GM19438 (cell line): Measurements from ENCODE around the gene RNF13.
"Not testable (repeated sequence)": the region's sequence is repeated elsewhere in the genome, so short reads cannot be mapped to it uniquely, and the experiment has no call there.

Experiments used
- ATAC-seq: cut with Tn5 transposase; IDR thresholded peaks from one replicate; pipeline ENCODE4 v1.9.1; 2021; ENCODE audit warnings: low read depth; ENCODE audit not compliant: unreplicated experiment

The RNF13 gene

DNA sequence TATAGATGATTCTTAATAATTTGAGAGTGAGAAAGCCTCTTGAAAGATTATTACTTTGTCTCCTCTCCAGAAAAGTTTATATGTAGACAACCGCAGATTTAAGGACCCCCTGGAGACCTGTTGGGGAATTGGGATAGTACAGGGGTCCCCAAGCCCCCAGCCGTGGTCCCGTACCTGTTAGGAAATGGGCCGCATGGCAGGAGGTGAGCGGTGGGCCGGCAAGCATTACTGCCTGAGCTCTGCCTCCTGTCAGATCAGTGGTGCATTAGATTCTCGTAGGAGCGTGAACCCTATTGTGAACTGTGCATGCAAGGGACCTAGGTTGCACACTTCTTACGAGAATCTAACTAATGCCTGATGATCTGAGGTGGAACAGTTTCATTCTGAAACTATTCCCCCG is 79.4 kb downstream of the RNF13 start:
- no peak for ATAC-seq

- ATAC-seq = no peak
Measured at GRCh38 chr3:149894205-149894604, 81.2 kb downstream of the RNF13 start.

DNA sequence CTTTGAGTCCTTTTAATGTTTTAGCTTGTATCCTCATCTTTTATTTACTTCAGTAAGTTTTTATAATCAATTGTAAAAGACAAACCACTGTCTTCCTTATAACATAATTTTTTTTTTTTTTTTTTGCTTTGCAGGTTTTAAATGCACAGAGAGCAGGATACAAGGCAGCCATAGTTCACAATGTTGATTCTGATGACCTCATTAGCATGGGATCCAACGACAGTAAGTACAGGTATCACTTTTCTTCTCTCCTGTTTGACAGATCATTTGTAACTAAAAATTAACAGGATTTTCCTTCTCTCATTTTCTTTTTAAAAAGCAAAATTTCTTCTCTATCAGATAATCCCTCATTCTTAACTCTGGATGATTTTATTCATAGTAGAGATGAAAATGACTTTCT is 82.3 kb downstream of the RNF13 start:
- ATAC-seq = no peak

- ATAC-seq = no peak
Measured at GRCh38 chr3:149895769-149896168, 82.8 kb downstream of the RNF13 start.

GRCh38 chr3:149898771-149899170 is 85.8 kb downstream of the RNF13 start:
- no peak for ATAC-seq

GRCh38 chr3:149900322-149900721 is 87.3 kb downstream of the RNF13 start:
- no peak for ATAC-seq

GRCh38 chr3:149901770-149902169 is 88.8 kb downstream of the RNF13 start:
- no peak for ATAC-seq

- ATAC-seq = no peak
Measured at GRCh38 chr3:149902498-149903139, 89.6 kb downstream of the RNF13 start.

GRCh38 chr3:149906036-149906435 is 93.0 kb downstream of the RNF13 start:
- no peak for ATAC-seq

DNA sequence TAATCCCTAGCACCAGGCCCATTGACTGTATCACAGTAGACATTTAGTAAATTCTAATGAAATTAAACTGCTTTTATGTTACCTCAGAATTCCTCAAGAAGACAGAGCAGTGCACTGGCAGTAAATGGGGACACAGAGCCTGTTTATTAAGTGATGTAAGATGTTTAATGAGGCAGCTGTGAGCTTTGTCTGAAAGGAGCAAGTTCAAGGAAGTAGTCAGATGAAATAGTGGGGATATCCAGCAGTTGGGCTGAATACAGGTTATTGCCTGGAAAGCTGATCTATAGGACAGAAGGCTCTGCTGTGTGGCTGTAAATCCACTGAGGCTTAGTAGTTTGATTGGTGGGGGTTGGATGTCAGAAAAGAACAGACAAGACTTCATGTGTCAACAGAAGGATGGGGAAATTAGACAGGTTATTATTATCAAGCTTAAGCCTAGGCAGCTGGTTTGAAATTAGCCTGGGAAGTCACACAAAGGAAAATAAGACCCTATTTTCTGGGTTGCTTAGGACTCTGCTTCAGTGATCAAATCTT is 95.5 kb downstream of the RNF13 start:
- ATAC-seq = no peak

- no peak for ATAC-seq
Measured at GRCh38 chr3:149909923-149910322, 96.9 kb downstream of the RNF13 start.

DNA sequence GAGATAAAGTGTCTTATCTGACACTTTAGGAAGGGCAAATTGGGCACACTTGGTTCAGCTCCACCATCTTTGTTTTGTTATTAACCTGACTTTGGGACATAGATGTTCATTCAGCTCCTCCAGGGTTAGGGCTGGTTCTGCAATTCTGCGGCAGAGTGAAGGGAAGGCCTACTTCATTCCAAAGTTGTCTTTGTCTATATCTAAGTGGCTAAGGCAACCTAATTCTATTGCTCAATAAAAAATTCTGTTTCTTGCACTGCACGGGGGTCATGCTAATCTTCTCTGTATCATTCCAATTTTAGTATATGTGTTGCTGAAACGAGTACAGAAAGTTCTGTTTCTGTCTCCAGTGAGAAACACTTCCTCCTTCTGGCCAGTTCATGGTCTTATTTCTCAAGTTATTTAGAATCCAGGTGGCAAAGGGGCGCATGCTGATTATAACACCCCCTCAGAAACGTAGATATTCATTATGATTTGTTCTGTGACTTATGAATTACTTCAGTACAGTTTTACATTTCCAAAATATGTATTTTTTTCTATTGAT is 104.2 kb downstream of the RNF13 start:
- no peak for ATAC-seq

DNA sequence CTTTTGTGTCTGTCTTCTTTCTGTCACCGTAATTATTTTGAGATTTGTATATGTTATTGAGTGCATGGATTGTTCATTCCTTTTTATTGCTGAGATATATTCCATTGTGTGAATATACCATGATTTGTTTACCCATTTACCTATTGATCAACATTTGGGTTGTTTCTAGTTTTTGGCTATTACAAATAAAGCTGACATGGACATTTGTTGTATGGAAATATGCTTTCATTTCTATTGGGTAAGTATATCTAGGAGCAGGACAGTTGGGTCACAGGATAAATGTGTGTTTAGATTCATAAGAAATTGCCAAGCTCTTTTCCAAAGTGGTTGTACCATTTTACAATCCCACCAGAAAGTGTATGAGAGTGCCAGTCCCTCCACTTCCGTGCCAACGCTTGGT is 106.5 kb downstream of the RNF13 start:
- ATAC-seq = no peak

DNA sequence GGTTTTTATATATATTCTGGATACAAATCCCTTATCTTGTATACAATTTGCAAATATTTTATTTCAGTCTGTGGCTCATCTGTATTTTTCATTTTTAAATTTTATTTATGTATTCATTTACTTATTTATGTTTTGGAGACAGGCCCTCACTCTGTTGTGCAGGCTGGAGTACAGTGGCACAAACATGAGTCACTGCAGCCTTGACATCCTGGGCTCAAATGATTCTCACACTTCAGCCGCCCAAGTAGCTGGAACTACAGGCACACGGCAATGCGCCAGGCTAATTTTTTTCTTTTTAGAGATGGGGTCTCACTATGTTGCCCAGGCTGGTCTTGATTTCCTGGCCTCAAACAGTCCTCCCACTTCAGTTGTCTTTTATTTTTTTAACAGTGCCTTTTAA is 107.1 kb downstream of the RNF13 start:
- ATAC-seq = no peak

DNA sequence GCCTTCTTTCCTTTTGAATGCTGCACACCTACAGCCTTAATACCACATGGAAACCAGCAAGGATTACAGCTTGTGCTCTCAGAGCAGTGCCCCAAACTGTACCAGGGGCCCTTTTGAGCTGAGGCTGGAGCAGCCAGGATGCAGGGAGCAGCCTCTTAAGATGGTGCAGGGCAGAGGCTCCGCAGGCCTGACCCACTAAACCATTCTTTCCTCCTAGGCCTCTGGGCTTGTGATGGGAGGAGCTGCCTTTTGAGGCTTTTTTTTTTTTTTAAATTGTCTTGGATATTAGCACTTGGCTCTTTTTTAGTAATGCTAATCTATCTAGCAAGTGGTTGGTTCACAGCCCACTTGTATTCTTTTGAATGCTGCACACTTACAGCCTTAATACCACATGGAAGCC is 120.0 kb downstream of the RNF13 start:
- no peak for ATAC-seq

DNA sequence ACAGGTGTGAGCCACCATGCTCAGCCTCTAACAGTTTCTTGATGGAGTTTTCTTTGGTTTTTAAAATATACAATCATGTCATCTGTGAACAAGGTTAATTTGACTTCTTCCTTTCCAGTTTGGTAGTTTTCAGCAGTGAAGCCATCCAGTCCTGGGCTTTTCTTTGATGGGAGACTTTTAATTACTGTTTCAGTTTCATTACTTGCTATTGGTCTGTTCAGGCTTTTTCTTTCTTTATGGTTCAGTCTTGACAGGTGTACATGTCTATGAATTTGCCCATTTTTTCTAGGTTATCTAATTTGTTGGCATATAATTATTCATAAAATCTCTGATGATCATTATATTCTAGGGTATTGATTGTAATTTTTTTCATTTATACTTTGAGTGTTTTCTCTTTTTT is 120.8 kb downstream of the RNF13 start:
- no peak for ATAC-seq

DNA sequence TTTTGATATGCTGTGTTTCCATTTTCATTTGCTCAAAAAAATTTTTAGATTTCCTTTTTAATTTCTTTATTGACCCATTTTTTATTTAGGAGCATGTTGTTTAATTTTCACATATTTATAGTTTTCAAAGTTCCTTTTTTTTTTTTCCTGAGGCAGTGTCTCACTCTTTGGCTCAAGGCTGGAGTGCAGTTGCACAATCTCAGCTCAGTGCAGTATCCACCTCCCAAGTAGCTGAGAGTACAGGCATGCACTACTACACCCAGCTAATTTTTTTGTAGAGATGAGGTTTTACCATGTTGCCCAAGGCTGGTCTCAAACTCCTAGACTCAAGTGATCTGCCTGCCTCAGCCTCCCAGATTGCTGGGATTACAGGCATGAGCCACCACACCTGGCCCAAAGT is 121.5 kb downstream of the RNF13 start:
- no peak for ATAC-seq

GRCh38 chr3:149936812-149937230 is 123.8 kb downstream of the RNF13 start:
- ATAC-seq = peak; percentile 87

GRCh38 chr3:149938392-149939055 is 125.5 kb downstream of the RNF13 start:
- ATAC-seq = not testable (repeated sequence)

- no peak for ATAC-seq
Measured at GRCh38 chr3:149941186-149941585, 128.2 kb downstream of the RNF13 start.

DNA sequence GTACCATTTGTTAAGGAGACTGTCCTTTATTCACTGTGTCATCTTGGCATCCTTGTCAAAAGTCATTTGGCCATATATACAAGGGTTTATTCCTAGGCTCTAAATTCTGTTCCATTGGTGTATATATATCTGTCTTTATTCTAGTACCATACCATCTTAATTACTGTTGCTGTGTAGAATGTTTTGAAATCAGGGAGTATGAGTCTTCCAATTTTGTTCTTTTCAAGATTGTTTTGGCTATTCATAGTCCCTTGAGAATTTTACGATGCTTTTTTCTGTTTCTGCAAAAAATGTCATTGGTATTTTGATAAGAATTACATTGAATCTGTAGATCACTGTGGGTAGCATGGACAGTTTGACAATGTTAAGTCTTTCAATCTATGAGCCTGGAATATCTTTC is 128.9 kb downstream of the RNF13 start:
- ATAC-seq = no peak

DNA sequence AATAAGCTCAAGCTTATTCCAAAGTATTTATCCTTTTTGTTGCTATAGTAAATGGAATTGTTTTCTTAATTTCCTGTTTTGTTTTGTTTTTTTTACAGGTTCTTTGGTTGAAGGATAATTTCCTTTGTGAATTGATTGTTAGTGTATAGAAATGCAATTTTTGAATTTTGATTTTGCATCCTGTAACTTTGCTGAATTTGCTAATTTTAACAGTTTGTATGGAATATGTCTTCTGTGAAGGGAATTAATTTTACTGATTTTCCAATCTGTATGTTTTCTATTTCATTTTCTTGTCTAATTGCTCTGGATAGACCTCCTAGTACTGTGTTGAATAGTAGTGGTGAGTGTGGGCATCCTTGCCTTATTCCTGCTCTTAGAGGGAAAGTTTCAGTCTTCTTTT is 129.4 kb downstream of the RNF13 start:
- ATAC-seq = no peak
